Measurements from ENCODE around the gene TICRR.

- no peak for TF ChIP-seq TAF1 (conservative IDR thresholded peaks at IDR 0.05)
- no peak for TF ChIP-seq CTCF (IDR thresholded peaks at IDR 0.05; ENCODE audit: low read depth, low read length, missing input control)
- TF ChIP-seq REST (IDR thresholded peaks at IDR 0.05), result no peak
- TF ChIP-seq ZBTB33 (IDR thresholded peaks at IDR 0.05), result no peak
- no peak for TF ChIP-seq RAD21 (IDR thresholded peaks at IDR 0.05)
- TF ChIP-seq JUND (IDR thresholded peaks at IDR 0.05), result no peak
- TF ChIP-seq FOXA1 (IDR thresholded peaks at IDR 0.05), result no peak
- TF ChIP-seq SP1 (IDR thresholded peaks at IDR 0.05), result no peak
- TF ChIP-seq EGR1 (IDR thresholded peaks at IDR 0.05; ENCODE audit: low read depth in 2 of 2), result no peak
- TF ChIP-seq RXRA (IDR thresholded peaks at IDR 0.05), result no peak
- TF ChIP-seq GABPA (IDR thresholded peaks at IDR 0.05 in 1 of 2, conservative IDR thresholded peaks at IDR 0.05 in 1 of 2), result no peak
- TF ChIP-seq NR2F2 (IDR thresholded peaks at IDR 0.05), result no peak
- no peak for TF ChIP-seq MAX (IDR thresholded peaks at IDR 0.05)
- TF ChIP-seq YY1 (IDR thresholded peaks at IDR 0.05), result no peak
These were observed 74.4 kb downstream of the TICRR start for GRCh38 chr15:89649716-89650115.

Measured in liver (tissue), 3 donors.